Muscle layer of duodenum (tissue), 2 donors: Measurements from ENCODE around the gene RUNX1.

ENCODE experiments used
- H3K27ac ChIP-seq: one replicate; pipeline ENCODE4 v1.7.0; 2013; ENCODE audit warnings: mild to moderate bottlenecking, low read length
- H3K27me3 ChIP-seq: one replicate; pipeline ENCODE4 v1.7.0; 2013; ENCODE audit warnings: low read depth, mild to moderate bottlenecking, control low read depth, low read length
- H3K36me3 ChIP-seq, 2 donors: one replicate each; pipeline ENCODE4 v1.7.0; 2013; ENCODE audit warnings: low read length in 2 of 2, control low read depth in 1 of 2, mild to moderate bottlenecking in 1 of 2; ENCODE audit not compliant: insufficient read depth in 2 of 2, control insufficient read depth in 1 of 2
- H3K4me1 ChIP-seq, 2 donors: one replicate each; pipeline ENCODE4 v1.7.0; 2013; ENCODE audit warnings: low read length in 2 of 2, mild to moderate bottlenecking in 2 of 2, control low read depth in 1 of 2, moderate library complexity in 1 of 2; ENCODE audit not compliant: insufficient read depth in 2 of 2, control insufficient read depth in 1 of 2
- H3K4me3 ChIP-seq, 2 donors: one replicate each; pipeline ENCODE4 v1.7.0; 2013; ENCODE audit warnings: low read length in 2 of 2, low read depth in 1 of 2, mild to moderate bottlenecking in 1 of 2
- H3K9me3 ChIP-seq, 2 donors: one replicate each; pipeline ENCODE4 v1.7.0; 2013; ENCODE audit warnings: low read length in 2 of 2, control low read depth in 1 of 2, mild to moderate bottlenecking in 1 of 2; ENCODE audit not compliant: control insufficient read depth in 1 of 2
- donor health status: healthy.

The RUNX1 gene

GRCh38 chr21:34779860-34780259 is 269.2 kb downstream of the RUNX1 start:
- Histone ChIP-seq H3K4me1 (no peaks in the 10 kb centered on the region), H3K9me3 (no peaks in the 10 kb centered on the region), H3K27ac (no peak overlapping the region), H3K4me3 (no peak overlapping the region), H3K27me3 (no peaks in the 10 kb centered on the region), H3K36me3 (no peaks in the 10 kb centered on the region)

- Histone ChIP-seq H3K27ac (no peak overlapping the region), H3K36me3 (no peaks in the 10 kb centered on the region), H3K4me3 (no peak overlapping the region), H3K4me1 (no peaks in the 10 kb centered on the region), H3K9me3 (no peaks in the 10 kb centered on the region), H3K27me3 (no peaks in the 10 kb centered on the region)
These were observed 273.3 kb downstream of the RUNX1 start for GRCh38 chr21:34775793-34776192.

GRCh38 chr21:34774750-34775149 is 274.4 kb downstream of the RUNX1 start:
- H3K9me3 ChIP-seq = no peaks in the 10 kb centered on the region
- H3K4me1 ChIP-seq = no peaks in the 10 kb centered on the region
- H3K36me3 ChIP-seq = no peaks in the 10 kb centered on the region
- no peak overlapping the region for H3K4me3 ChIP-seq
- no peak overlapping the region for H3K27ac ChIP-seq
- H3K27me3 ChIP-seq = no peaks in the 10 kb centered on the region

- no peak overlapping the region for H3K4me3 ChIP-seq
- H3K9me3 ChIP-seq = no peaks in the 10 kb centered on the region
- H3K4me1 ChIP-seq = no peaks in the 10 kb centered on the region
- H3K27me3 ChIP-seq = no peaks in the 10 kb centered on the region
- H3K27ac ChIP-seq = no peak overlapping the region
- no peaks in the 10 kb centered on the region for H3K36me3 ChIP-seq
These were observed 277.5 kb downstream of the RUNX1 start for GRCh38 chr21:34771512-34772028.

GRCh38 chr21:34770576-34770975 is 278.5 kb downstream of the RUNX1 start:
- no peaks in the 10 kb centered on the region for H3K27me3 ChIP-seq
- H3K27ac ChIP-seq = no peak overlapping the region
- H3K9me3 ChIP-seq = no peaks in the 10 kb centered on the region
- H3K4me1 ChIP-seq = no peaks in the 10 kb centered on the region
- H3K4me3 ChIP-seq = no peak overlapping the region
- no peaks in the 10 kb centered on the region for H3K36me3 ChIP-seq

- Histone ChIP-seq H3K4me3 (no peak overlapping the region), H3K27ac (no peak overlapping the region), H3K36me3 (no peaks in the 10 kb centered on the region)
These were observed 280.8 kb downstream of the RUNX1 start for GRCh38 chr21:34768326-34768725.

GRCh38 chr21:34766862-34767261 is 282.2 kb downstream of the RUNX1 start:
- no peaks in the 10 kb centered on the region for H3K9me3 ChIP-seq

More at GRCh38 chr21:34768326-34768725, 280.8 kb downstream of the RUNX1 start:
- no peaks in the 10 kb centered on the region for H3K9me3 ChIP-seq
- H3K4me1 ChIP-seq = no peaks in the 10 kb centered on the region
- no peaks in the 10 kb centered on the region for H3K27me3 ChIP-seq

GRCh38 chr21:34765619-34766018 is 283.5 kb downstream of the RUNX1 start:
- no peaks in the 10 kb centered on the region for H3K4me1 ChIP-seq
- no peak overlapping the region for H3K4me3 ChIP-seq
- no peaks in the 10 kb centered on the region for H3K36me3 ChIP-seq
- H3K27me3 ChIP-seq = no peaks in the 10 kb centered on the region
- H3K27ac ChIP-seq = no peak overlapping the region
- H3K9me3 ChIP-seq = no peaks in the 10 kb centered on the region

More at GRCh38 chr21:34766862-34767261, 282.2 kb downstream of the RUNX1 start:
- Histone ChIP-seq H3K27me3 (no peaks in the 10 kb centered on the region), H3K27ac (no peak overlapping the region), H3K36me3 (no peaks in the 10 kb centered on the region), H3K4me3 (no peak overlapping the region), H3K4me1 (no peaks in the 10 kb centered on the region)

GRCh38 chr21:34764715-34765284 is 284.3 kb downstream of the RUNX1 start:
- Histone ChIP-seq H3K4me3 (no peak overlapping the region), H3K9me3 (no peaks in the 10 kb centered on the region), H3K36me3 (no peaks in the 10 kb centered on the region), H3K27ac (no peak overlapping the region), H3K4me1 (no peaks in the 10 kb centered on the region), H3K27me3 (no peaks in the 10 kb centered on the region)

GRCh38 chr21:34762786-34763185 is 286.3 kb downstream of the RUNX1 start:
- H3K27ac ChIP-seq = no peak overlapping the region
- no peaks in the 10 kb centered on the region for H3K27me3 ChIP-seq
- no peak overlapping the region for H3K4me3 ChIP-seq
- no peaks in the 10 kb centered on the region for H3K9me3 ChIP-seq
- H3K4me1 ChIP-seq = no peaks in the 10 kb centered on the region
- no peaks in the 10 kb centered on the region for H3K36me3 ChIP-seq

GRCh38 chr21:34761758-34762330 is 287.3 kb downstream of the RUNX1 start:
- Histone ChIP-seq H3K36me3 (no peaks in the 10 kb centered on the region), H3K4me3 (no peak overlapping the region), H3K9me3 (no peaks in the 10 kb centered on the region), H3K4me1 (no peaks in the 10 kb centered on the region), H3K27me3 (no peaks in the 10 kb centered on the region), H3K27ac (no peak overlapping the region)
